HepG2 (cell line): ENCODE data around the gene MRPL48. TPM values are rescaled to one million over a fixed set of nuclear protein-coding genes. Genes with fewer than 3 reads are reported as not detected.

Experiments used
- ARID5B ChIP-seq: IDR thresholded peaks from 2 replicates; pipeline ENCODE4 v1.4.0; 2020; ENCODE audit warnings: mild to moderate bottlenecking, missing genetic modification reagents
- BCLAF1 ChIP-seq: fragments of 450-650 bp; IDR thresholded peaks from 2 replicates; pipeline ENCODE4 v1.6.1; 2017; ENCODE audit warnings: mild to moderate bottlenecking
- FOXA3 ChIP-seq: IDR thresholded peaks from 2 replicates; pipeline ENCODE4 v1.6.1; 2016; ENCODE audit warnings: missing genetic modification reagents, missing compliant biosample characterization
- FOXC1 ChIP-seq: sonication (generic); formaldehyde crosslinking; IDR thresholded peaks from 2 replicates; pipeline ENCODE4 v1.8.0; 2022; ENCODE audit warnings: mild to moderate bottlenecking, missing genetic modification reagents, borderline replicate concordance
- GATAD2A ChIP-seq: IDR thresholded peaks from 2 replicates; pipeline ENCODE4 v1.6.1; 2016
- IRF2 ChIP-seq: IDR thresholded peaks from 2 replicates; pipeline ENCODE4 v1.6.1; 2018; ENCODE audit warnings: missing genetic modification reagents, missing compliant biosample characterization
- JUND ChIP-seq: sonication (generic); formaldehyde crosslinking; IDR thresholded peaks from 2 replicates; pipeline ENCODE4 v1.8.0; 2022; ENCODE audit warnings: mild to moderate bottlenecking, missing genetic modification reagents
- MED13 ChIP-seq: sonication (generic); formaldehyde crosslinking; IDR thresholded peaks from 2 replicates; pipeline ENCODE4 v1.5.0; 2020; ENCODE audit warnings: missing genetic modification reagents
- NCOA2 ChIP-seq: sonication (generic); formaldehyde crosslinking; IDR thresholded peaks from 2 replicates; pipeline ENCODE4 v1.8.0; 2022; ENCODE audit warnings: inconsistent platforms
- SNAPC2 ChIP-seq: sonication (generic); formaldehyde crosslinking; IDR thresholded peaks from 2 replicates; pipeline ENCODE4 v1.8.1; 2022; ENCODE audit warnings: mild to moderate bottlenecking, missing genetic modification reagents
- SOX6 ChIP-seq, 2 experiments: fragments of 450-650 bp in 1 of 2; sonication (generic) in 1 of 2; formaldehyde crosslinking in 1 of 2; IDR thresholded peaks; 2 replicates each; pipeline versions ENCODE4 v1.4.0 to v1.6.1; 2017 to 2020; ENCODE audit warnings: antibody characterized with exemption in 1 of 2, mild to moderate bottlenecking in 1 of 2, missing genetic modification reagents in 1 of 2
- ZNF703 ChIP-seq: sonication (generic); formaldehyde crosslinking; IDR thresholded peaks from 2 replicates; pipeline ENCODE4 v1.5.1; 2020; ENCODE audit warnings: missing genetic modification reagents, mild to moderate bottlenecking, moderate library complexity, borderline replicate concordance
- ZNF816 ChIP-seq: sonication (generic); formaldehyde crosslinking; IDR thresholded peaks from 2 replicates; pipeline ENCODE4 v1.8.0; 2022; ENCODE audit warnings: missing genetic modification reagents, mild to moderate bottlenecking, borderline replicate concordance
- polyA plus RNA-seq, 8 experiments: library from polyadenylated mRNA; depleted of rRNA in 3 of 8; stranded (reverse) in 7 of 8; unstranded in 1 of 8; fragments of >200 nt; fragmentation: Illumina TruSeq in 4 of 8; extraction: Trizol in 4 of 8; gene quantifications; 2 replicates each; pipeline versions ENCODE4 v1.2.1 to v1.2.3, GENCODE V29; 2011 to 2016; ENCODE audit warnings: low read depth in 4 of 8, missing spikeins in 1 of 8, mixed read lengths in 1 of 8; ENCODE audit not compliant: insufficient read depth in 1 of 8
- total RNA-seq, 5 experiments: library from RNA; depleted of rRNA; stranded (reverse); fragments of >200 nt; fragmentation: Illumina TruSeq; extraction: Trizol; gene quantifications; 2 replicates each; pipeline ENCODE4 v1.2.3, GENCODE V29; 2016; ENCODE audit warnings: low read depth in 1 of 5

Gene MRPL48
- total and polyA plus RNA-seq, 2 of the 13 experiments (the other 11 are each of a cell fraction or from before 2014, with no cell fraction given), result 61.2 to 67.9 TPM

- TF ChIP-seq BCLAF1 (no peak), ZNF816 (CRISPR knock-in tag) (no peak), GATAD2A (CRISPR knock-in tag) (peak; percentile 78), NCOA2 (CRISPR knock-in tag) (peak; percentile 38; the same call in 1 of the 2 replicates), IRF2 (no peak), FOXA3 (CRISPR knock-in tag) (peak; percentile 38; the same call in 1 of the 2 replicates), ZNF703 (CRISPR knock-in tag) (no peak), MED13 (CRISPR knock-in tag) (no peak), ARID5B (CRISPR knock-in tag) (0 out of 2 replicates have a peak, but pooled peaks have one; percentile 24), FOXC1 (no peak), SOX6 (IDR thresholded peaks at IDR 0.05) (no peak), SOX6 (CRISPR knock-in tag; IDR thresholded peaks at IDR 0.05) (peak; percentile 40; the same call in 1 of the 2 replicates), SNAPC2 (no peak), JUND (no peak)
Observed at GRCh38 chr11:73757598-73757997, 30.1 kb upstream of the MRPL48 start (continued).
